Fibroblast of villous mesenchyme (primary cell): ENCODE data around the gene ATXN7L2. TPM values are rescaled to one million over a fixed set of nuclear protein-coding genes. Genes with fewer than 3 reads are reported as not detected.
A peak's percentile ranks its signal among the peaks of the same experiment; 100 is the strongest.

Experiments used
- DNase-seq: peaks from one replicate; pipeline ENCODE4 v3.0.0-alpha.2; 2010; ENCODE audit warnings: low read depth
- H3K4me3 ChIP-seq: 2 replicates; pipeline ENCODE4 v1.5.1; 2011; ENCODE audit warnings: low read depth, mild to moderate bottlenecking, low read length
- CTCF ChIP-seq: IDR thresholded peaks from 2 replicates; pipeline ENCODE4 v1.5.1; 2012; ENCODE audit warnings: low read depth, mild to moderate bottlenecking, low read length; ENCODE audit not compliant: insufficient read depth
- total RNA-seq: library from RNA; depleted of rRNA; stranded (reverse); fragments of >200 nt; gene quantifications from 2 replicates; pipeline ENCODE4 v1.2.3, GENCODE V29; 2012

The ATXN7L2 gene
- total RNA-seq, 1 donor = 4.7 TPM

- no peak for DNase-seq
- no peak for TF ChIP-seq CTCF
- no peak overlapping the region for H3K4me3 ChIP-seq
Observed at GRCh38 chr1:109495738-109496137, 12.0 kb downstream of the ATXN7L2 start.

- no peak for TF ChIP-seq CTCF
- DNase-seq = no peak
- no peak overlapping the region for H3K4me3 ChIP-seq
Observed at GRCh38 chr1:109497449-109498160, 13.9 kb downstream of the ATXN7L2 start.

- no peak overlapping the region for H3K4me3 ChIP-seq
- TF ChIP-seq CTCF = peak; percentile 53
- DNase-seq = no peak
Observed at GRCh38 chr1:109498161-109498801, 14.6 kb downstream of the ATXN7L2 start.

GRCh38 chr1:109499081-109499480 is 15.4 kb downstream of the ATXN7L2 start:
- H3K4me3 ChIP-seq = no peak overlapping the region
- DNase-seq = no peak

GRCh38 chr1:109499661-109500536 is 16.2 kb downstream of the ATXN7L2 start:
- DNase-seq = no peak
- H3K4me3 ChIP-seq = no peak overlapping the region
- TF ChIP-seq CTCF = peak; percentile 57

More at GRCh38 chr1:109499081-109499480, 15.4 kb downstream of the ATXN7L2 start:
- no peak for TF ChIP-seq CTCF

GRCh38 chr1:109500941-109501381 is 17.3 kb downstream of the ATXN7L2 start:
- DNase-seq = peak; percentile 63
- no peak overlapping the region for H3K4me3 ChIP-seq
- no peak for TF ChIP-seq CTCF
